ENCODE results near the gene TK1.
"Not testable (repeated sequence)": the region's sequence is repeated elsewhere in the genome, so short reads cannot be mapped to it uniquely, and the experiment has no call there.

The TK1 gene

GRCh38 chr17:78147315-78147998 lies 39.4 kb downstream of the TK1 start:
- DNase-seq = no peak

GRCh38 chr17:78146881-78147280 lies 40.0 kb downstream of the TK1 start:
- DNase-seq = no peak

- no peak for DNase-seq
Measured at GRCh38 chr17:78146471-78146869, 40.4 kb downstream of the TK1 start.

GRCh38 chr17:78144736-78145641 lies 41.9 kb downstream of the TK1 start:
- DNase-seq = no peak

GRCh38 chr17:78144147-78144719 lies 42.6 kb downstream of the TK1 start:
- peak; percentile 87 for DNase-seq

- DNase-seq = no peak
Measured at GRCh38 chr17:78143214-78144146, 43.4 kb downstream of the TK1 start.

- peak; percentile 47 for DNase-seq
Measured at GRCh38 chr17:78142119-78142861, 44.6 kb downstream of the TK1 start.

- DNase-seq = no peak
Measured at GRCh38 chr17:78141437-78142118, 45.3 kb downstream of the TK1 start.

GRCh38 chr17:78140169-78141051 lies 46.4 kb downstream of the TK1 start:
- DNase-seq = peak; percentile 72

- not testable (repeated sequence) for DNase-seq
Measured at GRCh38 chr17:78139861-78140168, 47.0 kb downstream of the TK1 start.

- DNase-seq = no peak
Measured at GRCh38 chr17:78138204-78139060, 48.4 kb downstream of the TK1 start.

- DNase-seq = no peak
Measured at GRCh38 chr17:78137392-78138203, 49.3 kb downstream of the TK1 start.

- DNase-seq = no peak
Measured at GRCh38 chr17:78135858-78136500, 50.9 kb downstream of the TK1 start.

GRCh38 chr17:78134899-78135385 lies 51.9 kb downstream of the TK1 start:
- no peak for DNase-seq

GRCh38 chr17:78133971-78134898 lies 52.6 kb downstream of the TK1 start:
- no peak for DNase-seq

- DNase-seq = no peak
Measured at GRCh38 chr17:78133179-78133951, 53.5 kb downstream of the TK1 start.

Data from EL (cell line).